Measurements from ENCODE around the gene EIF1B. TPM values are rescaled to one million over a fixed set of nuclear protein-coding genes. Genes with fewer than 3 reads are reported as not detected.

The EIF1B gene
- total and polyA plus RNA-seq, 10 of the 15 experiments (the other 5 are each of a cell fraction or from before 2014, with no cell fraction given): 15.4 to 75.6 (median 43.2) TPM

DNA sequence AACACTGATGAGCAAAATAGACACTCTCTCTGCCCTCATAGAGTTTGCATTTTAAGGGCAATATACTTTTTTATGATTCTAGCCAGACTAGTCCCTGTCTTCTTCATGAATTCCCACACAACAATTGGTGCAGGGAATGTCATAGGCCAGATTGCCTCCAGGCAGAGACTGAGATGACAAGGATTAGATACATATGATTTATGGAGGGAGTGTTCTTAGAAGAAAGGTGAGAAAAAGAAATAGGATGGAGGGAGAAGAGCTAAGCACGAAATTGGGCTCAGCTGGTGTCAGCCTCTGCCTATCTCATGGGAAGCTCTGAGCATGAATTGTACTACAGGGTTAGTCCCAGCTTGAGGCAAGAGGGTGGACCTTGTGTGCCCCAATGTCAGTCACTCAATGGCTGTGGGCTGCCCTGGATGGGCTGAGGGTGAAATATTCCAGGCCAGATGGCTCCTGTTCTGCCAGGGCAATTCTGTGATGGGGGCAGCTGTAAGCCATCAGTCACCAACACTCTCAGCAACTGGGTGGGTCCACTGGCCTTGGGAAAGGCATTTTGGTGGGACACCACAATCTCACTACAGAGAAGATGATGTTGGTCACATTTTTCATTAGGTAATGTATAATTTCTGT lies 31.1 kb downstream of the EIF1B start:
- no peak for FAIRE-seq
- RAD21 ChIA-PET (ENCODE audit: unreplicated experiment): no interaction called here
- H4K20me1 ChIP-seq (ENCODE audit: control insufficient read depth, insufficient read depth): no peaks in the 10 kb centered on the region
- H3K36me3 ChIP-seq (ENCODE audit: control insufficient read depth in 2 of 2, insufficient read depth in 2 of 2, low read length in 1 of 2): no peaks in the 10 kb centered on the region
- BruUV-seq (replicated peaks): no TSS peak
- in situ Hi-C loops (cut with MboI) (loop anchor here (25.0 kb wide), 1 partner anchor 1772 kb away; no protein-coding TSS in a partner anchor), intact Hi-C loops (cut with micrococcal nuclease; ENCODE audit: unreplicated experiment) (no loop called here)
- no peaks in the 10 kb centered on the region for H3K79me2 ChIP-seq (ENCODE audit: control insufficient read depth, insufficient read depth, low read length)
- no peak for DNase-seq (ENCODE audit: low read depth, low spot score)
- POLR2A ChIA-PET: no interaction called here
- 0% methylated on average over 1 of the region's 1 CpG for WGBS (ENCODE audit: insufficient coverage, insufficient replicate concordance, low lambda C conversion rate, missing lambda C conversion rate)
- no peak overlapping the region for H3K4me2 ChIP-seq (ENCODE audit: control insufficient read depth, insufficient read depth)
- H3K27me3 ChIP-seq (replicated peaks in 1 of 2; ENCODE audit: control insufficient read depth in 2 of 2, insufficient read depth in 2 of 2, low read length in 1 of 2): no peaks in the 10 kb centered on the region
- H3K9ac ChIP-seq (ENCODE audit: control insufficient read depth, insufficient read depth, low read length): no peak overlapping the region
- CTCF ChIA-PET: interaction anchor here (0.6 to 1.4 kb wide), 3 partner anchors 11 to 312 kb away, joined by 4 to 8 read pairs (median 6); no protein-coding TSS in a partner anchor
- peaks cover 14% of the 10 kb centered on the region for H3K4me1 ChIP-seq (ENCODE audit: control insufficient read depth, insufficient read depth, low read length)
- no peaks in the 10 kb centered on the region; the same call in 2 of the 3 replicates for H3K9me3 ChIP-seq (replicated peaks; ENCODE audit: control insufficient read depth, insufficient read depth, low read length)
- no peak overlapping the region for H3K4me3 ChIP-seq
- no peak overlapping the region for H2AFZ ChIP-seq (ENCODE audit: control insufficient read depth, low read depth, low read length)
- no peak for ATAC-seq
- TF ChIP-seq IKZF2 (IDR thresholded peaks at IDR 0.05): no peak
- TF ChIP-seq CEBPB (IDR thresholded peaks at IDR 0.05; ENCODE audit: borderline replicate concordance in 1 of 2, low read depth in 2 of 2, low read length in 2 of 2): no peak
- TF ChIP-seq CBFB (IDR thresholded peaks at IDR 0.05; ENCODE audit: low read depth): no peak
- TF ChIP-seq KAT2A (conservative IDR thresholded peaks at IDR 0.05; ENCODE audit: control insufficient read depth, low read depth, low read length): no peak
- no peak overlapping the region for H3K27ac ChIP-seq (ENCODE audit: control insufficient read depth, insufficient read depth)
- SMC1A ChIA-PET (ENCODE audit: uncharacterized antibody, unreplicated experiment): no interaction called here

DNA sequence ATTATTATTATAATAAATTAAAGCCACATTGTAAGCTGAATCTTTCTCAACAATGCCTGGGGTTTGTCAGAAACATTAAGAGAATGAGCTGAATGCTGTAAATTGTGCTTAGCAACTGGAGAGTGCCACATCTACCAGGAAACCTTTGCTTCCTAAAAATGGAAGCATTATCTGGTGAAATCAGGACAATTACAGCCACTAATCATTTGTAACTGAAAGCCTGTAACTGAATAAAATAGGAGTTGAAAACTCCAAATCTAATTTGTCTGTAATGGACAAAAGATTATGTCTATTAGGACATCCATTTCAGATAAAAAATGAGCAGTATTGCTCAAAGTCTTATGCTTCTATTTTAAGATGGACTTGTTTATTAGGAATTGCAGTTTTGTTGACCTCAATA lies 32.2 kb downstream of the EIF1B start:
- in situ Hi-C loops (cut with MboI) (loop anchor here (25.0 kb wide), 1 partner anchor 1771 kb away; no protein-coding TSS in a partner anchor), intact Hi-C loops (cut with micrococcal nuclease; ENCODE audit: unreplicated experiment) (no loop called here)
- SMC1A ChIA-PET (ENCODE audit: uncharacterized antibody, unreplicated experiment): no interaction called here
- no TSS peak for BruUV-seq (replicated peaks)
- H3K27me3 ChIP-seq (replicated peaks in 1 of 2; ENCODE audit: control insufficient read depth in 2 of 2, insufficient read depth in 2 of 2, low read length in 1 of 2): no peaks in the 10 kb centered on the region
- FAIRE-seq: no peak
- no peaks in the 10 kb centered on the region; the same call in 2 of the 3 replicates for H3K9me3 ChIP-seq (replicated peaks; ENCODE audit: control insufficient read depth, insufficient read depth, low read length)
- POLR2A ChIA-PET: interaction anchor here (0.7 kb wide), 1 partner anchor 182 kb away, joined by 4 read pairs; no protein-coding TSS in a partner anchor
- CTCF ChIA-PET: interaction anchor here (1.1 kb wide), 1 partner anchor 12 kb away, joined by 4 read pairs; no protein-coding TSS in a partner anchor
- H3K36me3 ChIP-seq (ENCODE audit: control insufficient read depth in 2 of 2, insufficient read depth in 2 of 2, low read length in 1 of 2): no peaks in the 10 kb centered on the region
- H3K4me1 ChIP-seq (ENCODE audit: control insufficient read depth, insufficient read depth, low read length): peaks cover 12% of the 10 kb centered on the region
- RAD21 ChIA-PET (ENCODE audit: unreplicated experiment): no interaction called here
- no peaks in the 10 kb centered on the region for H3K79me2 ChIP-seq (ENCODE audit: control insufficient read depth, insufficient read depth, low read length)
- H3K9ac ChIP-seq (ENCODE audit: control insufficient read depth, insufficient read depth, low read length): no peak overlapping the region
- no peak overlapping the region for H2AFZ ChIP-seq (ENCODE audit: control insufficient read depth, low read depth, low read length)
- ATAC-seq: no peak
- no peak overlapping the region for H3K4me3 ChIP-seq
- no peaks in the 10 kb centered on the region for H4K20me1 ChIP-seq (ENCODE audit: control insufficient read depth, insufficient read depth)
- DNase-seq (ENCODE audit: low read depth, low spot score): no peak
- no peak overlapping the region for H3K4me2 ChIP-seq (ENCODE audit: control insufficient read depth, insufficient read depth)
- H3K27ac ChIP-seq (ENCODE audit: control insufficient read depth, insufficient read depth): no peak overlapping the region
- TF ChIP-seq GABPA (IDR thresholded peaks at IDR 0.05; ENCODE audit: low read depth): no peak
- TF ChIP-seq, protein P1, sequence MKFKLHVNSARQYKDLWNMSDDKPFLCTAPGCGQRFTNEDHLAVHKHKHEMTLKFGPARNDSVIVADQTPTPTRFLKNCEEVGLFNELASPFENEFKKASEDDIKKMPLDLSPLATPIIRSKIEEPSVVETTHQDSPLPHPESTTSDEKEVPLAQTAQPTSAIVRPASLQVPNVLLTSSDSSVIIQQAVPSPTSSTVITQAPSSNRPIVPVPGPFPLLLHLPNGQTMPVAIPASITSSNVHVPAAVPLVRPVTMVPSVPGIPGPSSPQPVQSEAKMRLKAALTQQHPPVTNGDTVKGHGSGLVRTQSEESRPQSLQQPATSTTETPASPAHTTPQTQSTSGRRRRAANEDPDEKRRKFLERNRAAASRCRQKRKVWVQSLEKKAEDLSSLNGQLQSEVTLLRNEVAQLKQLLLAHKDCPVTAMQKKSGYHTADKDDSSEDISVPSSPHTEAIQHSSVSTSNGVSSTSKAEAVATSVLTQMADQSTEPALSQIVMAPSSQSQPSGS (IDR thresholded peaks at IDR 0.05; ENCODE audit: low read length): no peak
- TF ChIP-seq, protein P2, sequence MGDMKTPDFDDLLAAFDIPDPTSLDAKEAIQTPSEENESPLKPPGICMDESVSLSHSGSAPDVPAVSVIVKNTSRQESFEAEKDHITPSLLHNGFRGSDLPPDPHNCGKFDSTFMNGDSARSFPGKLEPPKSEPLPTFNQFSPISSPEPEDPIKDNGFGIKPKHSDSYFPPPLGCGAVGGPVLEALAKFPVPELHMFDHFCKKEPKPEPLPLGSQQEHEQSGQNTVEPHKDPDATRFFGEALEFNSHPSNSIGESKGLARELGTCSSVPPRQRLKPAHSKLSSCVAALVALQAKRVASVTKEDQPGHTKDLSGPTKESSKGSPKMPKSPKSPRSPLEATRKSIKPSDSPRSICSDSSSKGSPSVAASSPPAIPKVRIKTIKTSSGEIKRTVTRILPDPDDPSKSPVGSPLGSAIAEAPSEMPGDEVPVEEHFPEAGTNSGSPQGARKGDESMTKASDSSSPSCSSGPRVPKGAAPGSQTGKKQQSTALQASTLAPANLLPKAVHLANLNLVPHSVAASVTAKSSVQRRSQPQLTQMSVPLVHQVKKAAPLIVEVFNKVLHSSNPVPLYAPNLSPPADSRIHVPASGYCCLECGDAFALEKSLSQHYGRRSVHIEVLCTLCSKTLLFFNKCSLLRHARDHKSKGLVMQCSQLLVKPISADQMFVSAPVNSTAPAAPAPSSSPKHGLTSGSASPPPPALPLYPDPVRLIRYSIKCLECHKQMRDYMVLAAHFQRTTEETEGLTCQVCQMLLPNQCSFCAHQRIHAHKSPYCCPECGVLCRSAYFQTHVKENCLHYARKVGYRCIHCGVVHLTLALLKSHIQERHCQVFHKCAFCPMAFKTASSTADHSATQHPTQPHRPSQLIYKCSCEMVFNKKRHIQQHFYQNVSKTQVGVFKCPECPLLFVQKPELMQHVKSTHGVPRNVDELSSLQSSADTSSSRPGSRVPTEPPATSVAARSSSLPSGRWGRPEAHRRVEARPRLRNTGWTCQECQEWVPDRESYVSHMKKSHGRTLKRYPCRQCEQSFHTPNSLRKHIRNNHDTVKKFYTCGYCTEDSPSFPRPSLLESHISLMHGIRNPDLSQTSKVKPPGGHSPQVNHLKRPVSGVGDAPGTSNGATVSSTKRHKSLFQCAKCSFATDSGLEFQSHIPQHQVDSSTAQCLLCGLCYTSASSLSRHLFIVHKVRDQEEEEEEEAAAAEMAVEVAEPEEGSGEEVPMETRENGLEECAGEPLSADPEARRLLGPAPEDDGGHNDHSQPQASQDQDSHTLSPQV (IDR thresholded peaks at IDR 0.05): no peak
- TF ChIP-seq, protein P3, sequence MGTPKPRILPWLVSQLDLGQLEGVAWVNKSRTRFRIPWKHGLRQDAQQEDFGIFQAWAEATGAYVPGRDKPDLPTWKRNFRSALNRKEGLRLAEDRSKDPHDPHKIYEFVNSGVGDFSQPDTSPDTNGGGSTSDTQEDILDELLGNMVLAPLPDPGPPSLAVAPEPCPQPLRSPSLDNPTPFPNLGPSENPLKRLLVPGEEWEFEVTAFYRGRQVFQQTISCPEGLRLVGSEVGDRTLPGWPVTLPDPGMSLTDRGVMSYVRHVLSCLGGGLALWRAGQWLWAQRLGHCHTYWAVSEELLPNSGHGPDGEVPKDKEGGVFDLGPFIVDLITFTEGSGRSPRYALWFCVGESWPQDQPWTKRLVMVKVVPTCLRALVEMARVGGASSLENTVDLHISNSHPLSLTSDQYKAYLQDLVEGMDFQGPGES (IDR thresholded peaks at IDR 0.05): no peak
- no peak for TF ChIP-seq NFYB (IDR thresholded peaks at IDR 0.05; ENCODE audit: insufficient read depth, low read depth, low read length)
- no peak for TF ChIP-seq GATAD2B (conservative IDR thresholded peaks at IDR 0.05; ENCODE audit: low read depth)

Data from GM12878 (cell line).